ENCODE results near the gene CD99L2.

Gene CD99L2

DNA sequence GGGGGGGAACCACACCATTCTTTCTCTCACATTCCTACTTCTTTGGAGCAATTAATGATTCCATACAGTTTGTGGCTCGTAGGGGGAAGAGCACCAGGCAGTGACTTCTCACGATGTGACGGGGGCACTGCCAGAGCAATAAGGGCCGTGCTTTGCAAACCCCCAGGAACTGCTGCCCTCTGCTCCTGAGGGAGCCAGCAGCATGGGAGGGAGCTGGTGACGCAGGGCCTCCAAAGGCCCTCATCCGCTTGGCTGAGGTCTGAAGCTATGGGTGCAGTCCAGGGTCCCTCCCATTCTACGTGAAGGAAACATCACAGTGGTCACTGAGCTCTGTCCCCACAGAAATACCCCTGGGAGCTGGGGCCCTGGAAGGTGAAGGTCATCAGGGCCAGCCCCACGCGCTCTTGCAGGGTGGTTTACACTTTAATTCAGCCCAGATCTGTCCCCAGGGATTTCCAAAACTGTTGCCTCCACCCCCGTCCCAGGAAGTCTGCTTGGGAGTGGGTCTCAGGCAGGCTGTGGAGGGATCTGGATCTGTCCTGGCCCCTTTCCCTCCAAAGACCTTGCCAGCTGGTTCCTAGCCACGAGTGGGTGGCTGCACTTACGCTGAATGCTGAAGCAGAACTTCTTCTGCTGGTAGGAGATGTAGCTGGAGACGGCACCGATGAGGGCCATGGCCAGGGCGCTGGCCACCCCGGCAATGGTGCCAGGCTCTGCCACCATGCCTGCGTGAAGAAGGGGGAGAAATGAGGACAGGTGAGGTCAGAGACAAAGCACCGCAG is 122.7 kb downstream of the CD99L2 start:
- Histone ChIP-seq H2AFZ (ENCODE audit: low read length) (no peak overlapping the region), H3K9ac (ENCODE audit: low read length) (no peak overlapping the region), H4K20me1 (ENCODE audit: insufficient read depth, low read length) (no peaks in the 10 kb centered on the region), H3K4me1 (ENCODE audit: insufficient read depth, low read length, severe bottlenecking) (no peaks in the 10 kb centered on the region), H3F3A (ENCODE audit: insufficient read depth, low read length) (no peaks in the 10 kb centered on the region), H3K27ac (ENCODE audit: low read depth, low read length, poor library complexity, severe bottlenecking) (no peak overlapping the region), H3K4me2 (ENCODE audit: low read length) (no peak overlapping the region), H3K27me3 (ENCODE audit: insufficient read depth, low read length) (no peaks in the 10 kb centered on the region), H3K9me3 (ENCODE audit: low read length) (no peaks in the 10 kb centered on the region), H3K36me3 (ENCODE audit: insufficient read depth, low read length) (no peaks in the 10 kb centered on the region), H3K79me2 (ENCODE audit: insufficient read depth, low read length) (no peaks in the 10 kb centered on the region), H3K4me3 (ENCODE audit: low read depth, low read length, poor library complexity, severe bottlenecking) (no peak overlapping the region), H3K9me2 (ENCODE audit: low read depth, low read length) (no peaks in the 10 kb centered on the region)
- TF ChIP-seq, protein P1, sequence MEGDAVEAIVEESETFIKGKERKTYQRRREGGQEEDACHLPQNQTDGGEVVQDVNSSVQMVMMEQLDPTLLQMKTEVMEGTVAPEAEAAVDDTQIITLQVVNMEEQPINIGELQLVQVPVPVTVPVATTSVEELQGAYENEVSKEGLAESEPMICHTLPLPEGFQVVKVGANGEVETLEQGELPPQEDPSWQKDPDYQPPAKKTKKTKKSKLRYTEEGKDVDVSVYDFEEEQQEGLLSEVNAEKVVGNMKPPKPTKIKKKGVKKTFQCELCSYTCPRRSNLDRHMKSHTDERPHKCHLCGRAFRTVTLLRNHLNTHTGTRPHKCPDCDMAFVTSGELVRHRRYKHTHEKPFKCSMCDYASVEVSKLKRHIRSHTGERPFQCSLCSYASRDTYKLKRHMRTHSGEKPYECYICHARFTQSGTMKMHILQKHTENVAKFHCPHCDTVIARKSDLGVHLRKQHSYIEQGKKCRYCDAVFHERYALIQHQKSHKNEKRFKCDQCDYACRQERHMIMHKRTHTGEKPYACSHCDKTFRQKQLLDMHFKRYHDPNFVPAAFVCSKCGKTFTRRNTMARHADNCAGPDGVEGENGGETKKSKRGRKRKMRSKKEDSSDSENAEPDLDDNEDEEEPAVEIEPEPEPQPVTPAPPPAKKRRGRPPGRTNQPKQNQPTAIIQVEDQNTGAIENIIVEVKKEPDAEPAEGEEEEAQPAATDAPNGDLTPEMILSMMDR (IDR thresholded peaks at IDR 0.05; ENCODE audit: low read length), result no peak
- TF ChIP-seq EZH2 (IDR thresholded peaks at IDR 0.05; ENCODE audit: borderline replicate concordance, low read length), result no peak

DNA sequence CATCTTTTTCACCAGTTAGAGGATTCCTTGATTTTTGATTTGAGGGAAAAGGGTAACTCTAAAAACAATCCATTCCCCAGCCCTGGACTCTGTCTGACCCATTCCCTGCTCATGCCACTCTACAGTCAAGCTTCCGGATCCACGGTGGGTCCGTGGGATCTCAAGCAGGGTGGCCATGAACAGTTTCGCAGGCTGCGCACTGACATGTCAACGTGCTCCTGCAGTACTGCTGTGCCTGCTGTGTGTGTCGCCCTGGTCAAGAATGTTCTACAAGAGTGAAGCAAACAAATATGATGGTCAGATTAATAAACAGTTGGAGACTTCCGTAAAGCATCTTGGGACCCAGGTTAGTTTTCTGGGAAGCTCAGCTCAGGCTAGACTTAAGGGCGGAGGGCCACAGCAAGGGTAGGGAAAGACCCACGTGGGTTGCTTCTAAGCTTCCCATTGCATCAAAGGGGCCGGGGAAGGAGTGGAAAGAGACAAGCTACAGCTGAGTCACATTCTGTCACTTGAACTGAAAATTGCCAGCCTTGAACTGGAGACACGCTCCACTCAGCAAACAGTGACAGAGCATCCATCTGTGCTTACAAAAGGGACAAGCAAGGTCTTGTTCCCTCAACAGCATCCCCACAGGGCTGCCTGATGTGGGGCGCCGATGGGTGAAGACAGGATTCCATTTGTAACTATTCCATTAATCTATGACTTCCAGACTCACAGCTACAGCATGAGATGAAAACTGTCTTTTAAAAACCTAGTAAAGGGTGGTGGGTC is 123.5 kb downstream of the CD99L2 start:
- Histone ChIP-seq H3K9me2 (ENCODE audit: low read depth, low read length) (no peaks in the 10 kb centered on the region), H3K9me3 (ENCODE audit: low read length) (no peaks in the 10 kb centered on the region), H2AFZ (ENCODE audit: low read length) (no peak overlapping the region), H3K27me3 (ENCODE audit: insufficient read depth, low read length) (no peaks in the 10 kb centered on the region), H3K4me3 (ENCODE audit: low read depth, low read length, poor library complexity, severe bottlenecking) (no peak overlapping the region), H3K4me1 (ENCODE audit: insufficient read depth, low read length, severe bottlenecking) (no peaks in the 10 kb centered on the region), H3K27ac (ENCODE audit: low read depth, low read length, poor library complexity, severe bottlenecking) (no peak overlapping the region), H3K36me3 (ENCODE audit: insufficient read depth, low read length) (no peaks in the 10 kb centered on the region), H3K79me2 (ENCODE audit: insufficient read depth, low read length) (no peaks in the 10 kb centered on the region), H3F3A (ENCODE audit: insufficient read depth, low read length) (no peaks in the 10 kb centered on the region), H3K9ac (ENCODE audit: low read length) (no peak overlapping the region), H4K20me1 (ENCODE audit: insufficient read depth, low read length) (no peaks in the 10 kb centered on the region), H3K4me2 (ENCODE audit: low read length) (no peak overlapping the region)
- TF ChIP-seq, protein P1 (IDR thresholded peaks at IDR 0.05; ENCODE audit: low read length), result peak; percentile 20; the same call in 1 of the 2 replicates
- TF ChIP-seq EZH2 (IDR thresholded peaks at IDR 0.05; ENCODE audit: borderline replicate concordance, low read length), result no peak

DNA sequence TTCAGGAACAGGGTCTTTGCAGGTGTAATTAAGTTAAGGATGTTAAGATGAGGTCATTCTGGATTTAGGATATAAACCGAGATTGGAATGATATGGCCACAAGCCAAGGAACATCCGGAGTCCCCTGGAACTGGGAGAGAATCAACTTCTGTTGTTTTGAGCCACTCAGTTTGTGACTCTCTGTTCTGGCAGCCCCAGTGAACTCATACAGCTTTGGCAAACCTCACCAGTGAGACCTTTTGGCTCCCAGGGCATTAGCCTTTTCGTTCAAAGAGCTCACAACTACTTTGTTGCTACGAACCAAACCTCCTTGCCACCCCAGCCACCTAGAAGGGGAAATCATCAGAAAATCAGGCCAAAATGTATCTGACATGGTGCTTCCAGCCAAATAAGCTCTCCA is 124.8 kb downstream of the CD99L2 start:
- Histone ChIP-seq H2AFZ (ENCODE audit: low read length) (no peak overlapping the region), H3K4me3 (ENCODE audit: low read depth, low read length, poor library complexity, severe bottlenecking) (no peak overlapping the region), H3K9me3 (ENCODE audit: low read length) (no peaks in the 10 kb centered on the region), H3K36me3 (ENCODE audit: insufficient read depth, low read length) (no peaks in the 10 kb centered on the region), H3K9ac (ENCODE audit: low read length) (no peak overlapping the region), H3K79me2 (ENCODE audit: insufficient read depth, low read length) (no peaks in the 10 kb centered on the region), H3K9me2 (ENCODE audit: low read depth, low read length) (no peaks in the 10 kb centered on the region), H3K27ac (ENCODE audit: low read depth, low read length, poor library complexity, severe bottlenecking) (no peak overlapping the region), H3F3A (ENCODE audit: insufficient read depth, low read length) (no peaks in the 10 kb centered on the region), H3K27me3 (ENCODE audit: insufficient read depth, low read length) (no peaks in the 10 kb centered on the region), H3K4me1 (ENCODE audit: insufficient read depth, low read length, severe bottlenecking) (no peaks in the 10 kb centered on the region), H3K4me2 (ENCODE audit: low read length) (no peak overlapping the region), H4K20me1 (ENCODE audit: insufficient read depth, low read length) (no peaks in the 10 kb centered on the region)
- TF ChIP-seq, protein P1 (IDR thresholded peaks at IDR 0.05; ENCODE audit: low read length), result no peak
- TF ChIP-seq EZH2 (IDR thresholded peaks at IDR 0.05; ENCODE audit: borderline replicate concordance, low read length), result no peak
